ENCODE data around the gene ESYT1. TPM values are rescaled to one million over a fixed set of nuclear protein-coding genes. Genes with fewer than 3 reads are reported as not detected.

ESYT1 gene
- total and polyA plus RNA-seq, 9 of the 15 experiments (the other 6 are each of a cell fraction or from before 2014, with no cell fraction given): 132 to 420 (median 164) TPM

DNA sequence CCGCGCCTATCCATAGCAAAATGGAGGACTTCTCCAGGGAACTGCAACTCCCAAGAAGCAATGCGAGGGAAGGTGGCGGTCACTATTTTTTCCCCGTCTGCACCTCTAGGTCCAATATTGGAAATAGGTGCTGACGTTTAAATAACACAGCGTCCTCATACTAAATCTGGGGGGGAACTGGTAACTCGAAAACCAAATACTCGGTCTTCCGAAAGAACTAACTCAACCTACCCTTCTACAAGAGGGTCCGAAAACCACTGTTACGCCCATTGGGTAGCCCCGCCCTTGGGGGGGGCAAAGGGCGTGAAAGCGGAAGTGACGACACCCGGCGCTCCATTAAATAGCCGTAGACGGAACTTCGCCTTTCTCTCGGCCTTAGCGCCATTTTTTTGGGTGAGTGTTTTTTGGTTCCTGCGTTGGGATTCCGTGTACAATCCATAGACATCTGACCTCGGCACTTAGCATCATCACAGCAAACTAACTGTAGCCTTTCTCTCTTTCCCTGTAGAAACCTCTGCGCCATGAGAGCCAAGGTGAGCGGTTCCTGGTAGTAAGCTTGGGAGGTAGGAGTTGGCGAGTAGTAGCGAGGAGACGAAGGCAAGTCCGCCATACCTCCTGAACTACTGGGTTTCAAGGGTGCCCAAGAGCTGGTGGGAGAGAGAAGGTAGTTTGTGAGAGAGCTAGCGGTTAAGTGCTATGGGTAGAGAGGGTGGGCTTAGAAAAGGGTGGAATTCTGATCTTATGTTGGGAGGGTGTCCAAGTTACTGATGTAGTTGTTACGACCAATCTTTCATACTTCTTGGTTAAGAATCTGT lies 11.6 kb upstream of the ESYT1 start, which contains the start of gene RPL41 (continued):
- TF ChIP-seq, protein P1, sequence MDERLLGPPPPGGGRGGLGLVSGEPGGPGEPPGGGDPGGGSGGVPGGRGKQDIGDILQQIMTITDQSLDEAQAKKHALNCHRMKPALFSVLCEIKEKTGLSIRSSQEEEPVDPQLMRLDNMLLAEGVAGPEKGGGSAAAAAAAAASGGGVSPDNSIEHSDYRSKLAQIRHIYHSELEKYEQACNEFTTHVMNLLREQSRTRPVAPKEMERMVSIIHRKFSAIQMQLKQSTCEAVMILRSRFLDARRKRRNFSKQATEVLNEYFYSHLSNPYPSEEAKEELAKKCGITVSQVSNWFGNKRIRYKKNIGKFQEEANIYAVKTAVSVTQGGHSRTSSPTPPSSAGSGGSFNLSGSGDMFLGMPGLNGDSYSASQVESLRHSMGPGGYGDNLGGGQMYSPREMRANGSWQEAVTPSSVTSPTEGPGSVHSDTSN (CRISPR knock-in tag; IDR thresholded peaks at IDR 0.05; ENCODE audit: low read depth): no peak
- TF ChIP-seq, protein P1 (tag; conservative IDR thresholded peaks at IDR 0.05; ENCODE audit: low read depth): no peak
- TF ChIP-seq MAFG (tag; conservative IDR thresholded peaks at IDR 0.05): no peak
- TF ChIP-seq, protein P2, sequence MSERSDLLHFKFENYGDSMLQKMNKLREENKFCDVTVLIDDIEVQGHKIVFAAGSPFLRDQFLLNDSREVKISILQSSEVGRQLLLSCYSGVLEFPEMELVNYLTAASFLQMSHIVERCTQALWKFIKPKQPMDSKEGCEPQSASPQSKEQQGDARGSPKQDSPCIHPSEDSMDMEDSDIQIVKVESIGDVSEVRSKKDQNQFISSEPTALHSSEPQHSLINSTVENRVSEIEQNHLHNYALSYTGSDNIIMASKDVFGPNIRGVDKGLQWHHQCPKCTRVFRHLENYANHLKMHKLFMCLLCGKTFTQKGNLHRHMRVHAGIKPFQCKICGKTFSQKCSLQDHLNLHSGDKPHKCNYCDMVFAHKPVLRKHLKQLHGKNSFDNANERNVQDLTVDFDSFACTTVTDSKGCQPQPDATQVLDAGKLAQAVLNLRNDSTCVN (CRISPR knock-in tag; IDR thresholded peaks at IDR 0.05): peak; percentile 92; the same call in 1 of the 2 replicates
- no peak for TF ChIP-seq CHD4 (IDR thresholded peaks at IDR 0.05; ENCODE audit: insufficient read depth, insufficient replicate concordance, low read depth, low read length, poor library complexity, severe bottlenecking)
- TF ChIP-seq ZSCAN32 (CRISPR knock-in tag; IDR thresholded peaks at IDR 0.05): no peak
- peak in 1 of 2 experiments; percentile 45; a peak in 1 of 4 replicates for TF ChIP-seq FOXA3 (CRISPR knock-in tag; conservative IDR thresholded peaks at IDR 0.05 in 1 of 2, IDR thresholded peaks at IDR 0.05 in 1 of 2)
- no peak for TF ChIP-seq ETV5 (CRISPR knock-in tag; IDR thresholded peaks at IDR 0.05; ENCODE audit: low read depth)
- no peak for TF ChIP-seq CBX8 (IDR thresholded peaks at IDR 0.05; ENCODE audit: borderline replicate concordance, extremely low read depth, low read depth, low read length, poor library complexity, severe bottlenecking)
- TF ChIP-seq, protein P3, sequence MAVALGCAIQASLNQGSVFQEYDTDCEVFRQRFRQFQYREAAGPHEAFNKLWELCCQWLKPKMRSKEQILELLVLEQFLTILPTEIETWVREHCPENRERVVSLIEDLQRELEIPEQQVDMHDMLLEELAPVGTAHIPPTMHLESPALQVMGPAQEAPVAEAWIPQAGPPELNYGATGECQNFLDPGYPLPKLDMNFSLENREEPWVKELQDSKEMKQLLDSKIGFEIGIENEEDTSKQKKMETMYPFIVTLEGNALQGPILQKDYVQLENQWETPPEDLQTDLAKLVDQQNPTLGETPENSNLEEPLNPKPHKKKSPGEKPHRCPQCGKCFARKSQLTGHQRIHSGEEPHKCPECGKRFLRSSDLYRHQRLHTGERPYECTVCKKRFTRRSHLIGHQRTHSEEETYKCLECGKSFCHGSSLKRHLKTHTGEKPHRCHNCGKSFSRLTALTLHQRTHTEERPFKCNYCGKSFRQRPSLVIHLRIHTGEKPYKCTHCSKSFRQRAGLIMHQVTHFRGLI (CRISPR knock-in tag; IDR thresholded peaks at IDR 0.05): no peak
- peak; percentile 70 for TF ChIP-seq NCOR1 (IDR thresholded peaks at IDR 0.05)
- TF ChIP-seq, protein P4, sequence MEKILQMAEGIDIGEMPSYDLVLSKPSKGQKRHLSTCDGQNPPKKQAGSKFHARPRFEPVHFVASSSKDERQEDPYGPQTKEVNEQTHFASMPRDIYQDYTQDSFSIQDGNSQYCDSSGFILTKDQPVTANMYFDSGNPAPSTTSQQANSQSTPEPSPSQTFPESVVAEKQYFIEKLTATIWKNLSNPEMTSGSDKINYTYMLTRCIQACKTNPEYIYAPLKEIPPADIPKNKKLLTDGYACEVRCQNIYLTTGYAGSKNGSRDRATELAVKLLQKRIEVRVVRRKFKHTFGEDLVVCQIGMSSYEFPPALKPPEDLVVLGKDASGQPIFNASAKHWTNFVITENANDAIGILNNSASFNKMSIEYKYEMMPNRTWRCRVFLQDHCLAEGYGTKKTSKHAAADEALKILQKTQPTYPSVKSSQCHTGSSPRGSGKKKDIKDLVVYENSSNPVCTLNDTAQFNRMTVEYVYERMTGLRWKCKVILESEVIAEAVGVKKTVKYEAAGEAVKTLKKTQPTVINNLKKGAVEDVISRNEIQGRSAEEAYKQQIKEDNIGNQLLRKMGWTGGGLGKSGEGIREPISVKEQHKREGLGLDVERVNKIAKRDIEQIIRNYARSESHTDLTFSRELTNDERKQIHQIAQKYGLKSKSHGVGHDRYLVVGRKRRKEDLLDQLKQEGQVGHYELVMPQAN (IDR thresholded peaks at IDR 0.05; ENCODE audit: borderline replicate concordance): peak; percentile 70
- TF ChIP-seq, protein P5, sequence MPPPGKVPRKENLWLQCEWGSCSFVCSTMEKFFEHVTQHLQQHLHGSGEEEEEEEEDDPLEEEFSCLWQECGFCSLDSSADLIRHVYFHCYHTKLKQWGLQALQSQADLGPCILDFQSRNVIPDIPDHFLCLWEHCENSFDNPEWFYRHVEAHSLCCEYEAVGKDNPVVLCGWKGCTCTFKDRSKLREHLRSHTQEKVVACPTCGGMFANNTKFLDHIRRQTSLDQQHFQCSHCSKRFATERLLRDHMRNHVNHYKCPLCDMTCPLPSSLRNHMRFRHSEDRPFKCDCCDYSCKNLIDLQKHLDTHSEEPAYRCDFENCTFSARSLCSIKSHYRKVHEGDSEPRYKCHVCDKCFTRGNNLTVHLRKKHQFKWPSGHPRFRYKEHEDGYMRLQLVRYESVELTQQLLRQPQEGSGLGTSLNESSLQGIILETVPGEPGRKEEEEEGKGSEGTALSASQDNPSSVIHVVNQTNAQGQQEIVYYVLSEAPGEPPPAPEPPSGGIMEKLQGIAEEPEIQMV (tag; conservative IDR thresholded peaks at IDR 0.05; ENCODE audit: low read depth): no peak
- TF ChIP-seq NFIX (CRISPR knock-in tag; IDR thresholded peaks at IDR 0.05; ENCODE audit: low read depth): no peak
- TF ChIP-seq ZNF239 (CRISPR knock-in tag; IDR thresholded peaks at IDR 0.05): 0 out of 2 replicates have a peak, but pooled peaks have one; percentile 17
- TF ChIP-seq KLF10 (CRISPR knock-in tag; IDR thresholded peaks at IDR 0.05): no peak
- no peak for TF ChIP-seq ZFP1 (CRISPR knock-in tag; IDR thresholded peaks at IDR 0.05)

Measured in K562 (cell line).